ENCODE measurements around the gene APOBEC3F.

GRCh38 chr22:39007177-39007576 is 33.5 kb upstream of the APOBEC3F start:
- TF ChIP-seq EZH2 (IDR thresholded peaks at IDR 0.05) (no peak), POLR2AphosphoS5 (IDR thresholded peaks at IDR 0.05; ENCODE audit: borderline replicate concordance, low read depth, low read length) (no peak)
